Panc1 (cell line): ENCODE results near the gene DIAPH2. TPM values are rescaled to one million over a fixed set of nuclear protein-coding genes. Genes with fewer than 3 reads are reported as not detected.

Source experiments
- ATAC-seq: fragments of 200-7000 bp; cut with Tn5 transposase; 2 replicates; pipeline ENCODE4 v1.9.1; 2020; ENCODE audit warnings: mild to moderate bottlenecking, moderate library complexity
- BruUV-seq: library from RNA; stranded (reverse); fragments of 400-500 nt; replicated peaks from 2 replicates; lab custom pipeline; 2021; lab: Mats Ljungman, UMichigan
- CTCF ChIA-PET: fragments of 300-600 bp; sonication (Branson Sonifier 250); formaldehyde crosslinking; loops from one replicate; lab custom pipeline; 2022; ENCODE audit warnings: antibody characterized with exemption; lab: Charles Lee
- POLR2A ChIA-PET: fragments of 300-600 bp; sonication (Branson Sonifier 250); formaldehyde crosslinking; loops from one replicate; lab custom pipeline; 2022; ENCODE audit warnings: antibody characterized with exemption; lab: Charles Lee
- DNase-seq: peaks from one replicate; pipeline ENCODE4 v3.0.0-alpha.2; 2010; ENCODE audit warnings: low read depth, low spot score
- H3K27ac ChIP-seq: 2 replicates; pipeline ENCODE4 v1.5.1; 2011; ENCODE audit warnings: mild to moderate bottlenecking, low read length, inconsistent platforms
- H3K27me3 ChIP-seq: fragments of 200-500 bp; sonication (Bioruptor generic); 2 replicates; pipeline ENCODE4 v1.6.0; 2014; ENCODE audit warnings: low read length, inconsistent platforms; ENCODE audit not compliant: control insufficient read depth, insufficient read depth
- H3K36me3 ChIP-seq: fragments of 200-500 bp; sonication (Bioruptor generic); 2 replicates; pipeline ENCODE4 v1.5.1; 2014; ENCODE audit warnings: inconsistent platforms, mild to moderate bottlenecking, low read length, moderate library complexity; ENCODE audit not compliant: control insufficient read depth, insufficient read depth
- H3K4me1 ChIP-seq: 2 replicates; pipeline ENCODE4 v1.5.1; 2011; ENCODE audit warnings: inconsistent platforms, mild to moderate bottlenecking, low read length, moderate library complexity; ENCODE audit not compliant: control insufficient read depth, insufficient read depth
- H3K4me3 ChIP-seq, 2 experiments: 2 replicates each; pipeline ENCODE4 v1.5.1; 2011 to 2012; ENCODE audit warnings: low read depth in 2 of 2, low read length in 2 of 2, mild to moderate bottlenecking in 2 of 2, inconsistent platforms in 1 of 2, moderate library complexity in 1 of 2
- H3K9me3 ChIP-seq: fragments of 200-500 bp; sonication (Bioruptor generic); 2 replicates; pipeline ENCODE4 v1.5.1; 2014; ENCODE audit warnings: low read depth, mild to moderate bottlenecking, inconsistent platforms, low read length, moderate library complexity; ENCODE audit not compliant: control insufficient read depth, insufficient read depth
- CTCF ChIP-seq: fragments of 450-650 bp; IDR thresholded peaks from 2 replicates; pipeline ENCODE4 v1.5.1; 2017; ENCODE audit warnings: mild to moderate bottlenecking
- POLR2AphosphoS5 ChIP-seq: IDR thresholded peaks from 2 replicates; pipeline ENCODE4 v1.6.1; 2012; ENCODE audit warnings: mild to moderate bottlenecking, low read depth, low read length, moderate library complexity
- REST ChIP-seq, 2 experiments: IDR thresholded peaks; 2 replicates each; pipeline ENCODE4 v1.6.1; 2011 to 2012; ENCODE audit warnings: low read depth in 2 of 2, control low read depth in 1 of 2, low read length in 1 of 2, mild to moderate bottlenecking in 1 of 2, moderate library complexity in 1 of 2; ENCODE audit not compliant: insufficient read depth in 1 of 2
- SIN3A ChIP-seq: IDR thresholded peaks from 2 replicates; pipeline ENCODE4 v1.6.1; 2012; ENCODE audit warnings: low read depth, mild to moderate bottlenecking, low read length, moderate library complexity, borderline replicate concordance; ENCODE audit not compliant: insufficient read depth
- TCF7L2 ChIP-seq: IDR thresholded peaks from 2 replicates; pipeline ENCODE4 v1.6.1; 2011; ENCODE audit warnings: mild to moderate bottlenecking, low read depth, low read length, inconsistent platforms
- in situ Hi-C: cut with HindIII; loops from 2 replicates; pipeline ENCODE4 v1.10.0; 2016; ENCODE audit warnings: low sequenced_read_pairs, low pct_unique_long_range_greater_than_20kb
- intact Hi-C: fragments of 100-400 bp; cut with micrococcal nuclease; formaldehyde crosslinking; loops from one replicate; pipeline ENCODE4 v1.10.0; 2022; ENCODE audit not compliant: unreplicated experiment
- total RNA-seq: library from RNA; stranded (reverse); gene quantifications from one replicate; pipeline ENCODE4 v1.2.1, GENCODE V29; 2021; ENCODE audit not compliant: unreplicated experiment

The DIAPH2 gene
- total RNA-seq, 1 experiment from 2014 or later: 17.0 TPM

GRCh38 chrX:96715481-96715880, 30.8 kb downstream of the DIAPH2 start:
- ChIA-PET POLR2A (interaction anchor here (0.7 kb wide), 1 partner anchor 163 kb away, joined by 7 read pairs; no protein-coding TSS in a partner anchor), CTCF (no interaction called here)
- DNase-seq (no peak), ATAC-seq (no peak)
- Histone ChIP-seq H3K27me3 (no peaks in the 10 kb centered on the region), H3K4me3 (no peak overlapping the region), H3K27ac (no peak overlapping the region), H3K9me3 (no peaks in the 10 kb centered on the region), H3K4me1 (no peaks in the 10 kb centered on the region), H3K36me3 (no peaks in the 10 kb centered on the region)
- in situ Hi-C loops: no loop called here
- intact Hi-C loops: no loop called here
- TF ChIP-seq POLR2AphosphoS5: no peak
- no peak for TF ChIP-seq TCF7L2
- TF ChIP-seq CTCF: no peak
- no peak for TF ChIP-seq SIN3A
- no TSS peak for BruUV-seq

- no peaks in the 10 kb centered on the region for H3K27me3 ChIP-seq
- BruUV-seq: no TSS peak
- H3K4me3 ChIP-seq: no peak overlapping the region
- in situ Hi-C loops (no loop called here), intact Hi-C loops (no loop called here)
- no peak for ATAC-seq
- DNase-seq: no peak
- no peaks in the 10 kb centered on the region for H3K9me3 ChIP-seq
- POLR2A ChIA-PET: no interaction called here
- no peaks in the 10 kb centered on the region for H3K36me3 ChIP-seq
- H3K27ac ChIP-seq: no peak overlapping the region
- no peaks in the 10 kb centered on the region for H3K4me1 ChIP-seq
- CTCF ChIA-PET: no interaction called here
- TF ChIP-seq CTCF: no peak
- no peak for TF ChIP-seq REST (IDR thresholded peaks at IDR 0.05; ENCODE audit: insufficient read depth in 1 of 2, low read depth in 2 of 2, low read length in 1 of 2)
- no peak for TF ChIP-seq POLR2AphosphoS5
- no peak for TF ChIP-seq TCF7L2
- TF ChIP-seq SIN3A: no peak
These were observed 34.7 kb downstream of the DIAPH2 start for GRCh38 chrX:96719161-96719875.
